UCSD-AML1 (cell line): Measurements from ENCODE around the gene GPAM.

Experiments
- DNase-seq: peaks from one replicate; lab custom pipeline; 2025; ENCODE audit not compliant: unreplicated experiment; lab: John Stamatoyannopoulos, UW

GPAM gene

DNA sequence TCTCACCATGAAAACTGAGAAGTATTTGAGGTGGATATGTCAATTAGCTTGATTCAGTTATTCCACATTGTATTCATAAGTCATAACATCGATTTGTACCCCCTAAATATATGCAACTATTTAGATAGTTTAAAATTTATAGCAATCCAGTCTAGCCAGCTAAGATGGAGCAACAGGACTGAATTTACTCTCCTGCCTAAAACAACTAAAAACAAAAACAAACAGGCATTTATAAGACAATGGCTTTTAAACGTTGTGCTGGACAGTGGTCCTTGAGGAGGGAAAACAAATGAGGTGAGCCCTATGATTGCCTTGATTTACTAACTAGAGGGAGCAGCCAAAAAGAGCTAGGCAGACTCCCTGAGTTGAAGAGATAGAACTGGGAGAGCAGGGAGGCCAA, 814 bp upstream of the GPAM start:
- no peak for DNase-seq

- no peak for DNase-seq
Measured at GRCh38 chr10:112184052-112184371, 447 bp upstream of the GPAM start.

DNA sequence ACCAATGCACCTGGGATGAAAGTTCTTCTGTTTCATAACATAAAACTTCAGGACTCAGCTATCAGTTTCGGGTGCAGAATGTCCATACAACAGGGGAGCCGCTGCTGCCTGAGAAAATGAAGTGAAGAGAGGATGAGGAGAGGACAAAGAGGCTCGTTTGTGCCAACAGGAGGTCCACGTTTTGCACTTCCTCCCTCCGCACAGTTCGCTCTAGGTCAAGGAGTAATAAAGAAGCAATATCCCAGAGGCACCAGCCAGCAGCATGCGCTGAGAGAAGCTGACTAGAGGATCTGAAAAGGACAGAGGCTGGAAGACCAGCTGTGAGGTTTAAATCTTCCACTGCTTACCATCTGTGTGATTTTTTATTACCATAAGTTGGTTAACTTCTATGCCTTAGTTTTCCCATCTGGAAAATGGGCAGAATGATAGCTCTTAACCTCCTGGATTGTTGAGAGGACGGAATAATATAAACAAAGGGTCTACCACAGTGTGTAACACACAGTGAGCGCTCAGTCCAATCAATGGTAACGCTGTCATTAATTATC, 709 bp downstream of the GPAM start:
- DNase-seq: no peak

GRCh38 chr10:112177247-112177646, 6.3 kb downstream of the GPAM start:
- no peak for DNase-seq

GRCh38 chr10:112176543-112176942, 7.0 kb downstream of the GPAM start:
- no peak for DNase-seq

- DNase-seq: no peak
Measured at GRCh38 chr10:112175409-112175808, 8.2 kb downstream of the GPAM start.

GRCh38 chr10:112173206-112173605, 10.4 kb downstream of the GPAM start:
- DNase-seq: no peak

DNA sequence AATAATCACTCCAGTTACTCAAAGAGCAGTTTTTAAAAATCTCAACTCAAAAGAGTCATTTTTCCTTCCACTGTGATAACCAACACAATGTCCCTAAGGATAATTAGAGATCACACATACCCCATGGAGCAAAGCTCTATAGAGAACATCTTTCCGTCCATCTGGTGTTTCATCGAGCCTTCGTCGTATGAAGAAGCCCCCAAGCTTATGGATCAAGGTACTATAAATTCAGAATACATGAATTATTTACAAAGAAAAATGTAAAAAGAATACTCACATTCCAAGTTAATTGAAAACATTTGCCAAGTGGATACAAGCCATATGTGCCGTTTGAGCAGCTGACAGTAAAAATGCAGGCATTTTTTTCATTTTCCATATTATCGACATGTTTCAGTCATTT, 14.8 kb downstream of the GPAM start:
- DNase-seq: no peak

- no peak for DNase-seq
Measured at GRCh38 chr10:112166800-112167199, 16.8 kb downstream of the GPAM start.

DNA sequence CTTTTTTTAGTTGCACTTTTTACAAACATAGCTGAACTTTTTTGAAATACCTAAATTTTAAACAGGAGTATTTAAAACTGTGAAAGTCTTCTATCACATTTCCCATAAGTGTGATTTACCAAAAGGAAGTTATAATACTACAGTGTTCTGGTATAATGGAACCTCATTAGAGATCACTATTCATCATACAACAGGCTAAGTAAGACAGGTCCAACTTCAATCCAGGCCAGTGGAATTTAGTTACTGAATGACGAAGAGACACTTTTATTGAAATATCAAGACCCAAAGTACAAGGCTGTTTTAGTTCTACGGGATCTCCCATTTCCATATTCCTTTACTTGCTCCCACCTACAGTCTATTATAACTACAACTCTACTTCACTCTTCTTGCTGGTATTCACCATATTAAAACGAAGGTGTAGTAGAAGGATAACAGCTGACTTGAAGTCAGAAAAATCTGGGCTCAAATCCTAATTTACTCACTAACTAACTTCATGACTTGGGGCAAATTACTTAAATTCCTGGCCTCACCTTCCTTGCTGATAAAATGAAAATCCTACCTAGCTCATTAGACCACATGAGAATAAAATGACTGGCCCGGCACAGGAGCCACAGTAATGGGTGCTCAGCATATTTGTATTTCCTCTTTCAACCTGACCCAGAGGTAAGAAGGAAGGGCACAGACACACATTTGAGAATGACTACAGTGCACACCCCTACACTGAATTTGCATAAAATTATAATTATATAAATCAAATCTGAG, 21.6 kb downstream of the GPAM start:
- DNase-seq: no peak

DNA sequence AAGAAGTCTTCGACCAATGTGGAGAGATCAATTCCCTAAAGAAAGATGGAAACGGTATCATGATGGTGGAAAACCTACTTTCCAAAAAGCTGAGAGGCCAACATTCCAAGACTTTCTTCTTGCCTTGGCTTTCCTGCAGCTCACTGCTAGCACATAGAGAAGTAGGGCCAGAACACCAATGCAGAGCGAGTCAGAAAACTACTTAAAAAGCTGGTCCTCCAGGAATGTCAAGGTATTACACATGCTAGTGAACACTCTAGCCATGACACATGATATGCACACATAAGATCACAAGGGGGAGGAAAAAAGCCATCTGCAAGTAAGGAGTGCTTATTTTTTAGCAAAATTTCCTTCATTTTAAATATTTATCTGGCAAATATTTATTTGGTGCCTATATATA, 22.7 kb downstream of the GPAM start:
- no peak for DNase-seq

- no peak for DNase-seq
Measured at GRCh38 chr10:112159469-112159868, 24.1 kb downstream of the GPAM start.

GRCh38 chr10:112151524-112152039, 32.0 kb downstream of the GPAM start:
- no peak for DNase-seq

DNA sequence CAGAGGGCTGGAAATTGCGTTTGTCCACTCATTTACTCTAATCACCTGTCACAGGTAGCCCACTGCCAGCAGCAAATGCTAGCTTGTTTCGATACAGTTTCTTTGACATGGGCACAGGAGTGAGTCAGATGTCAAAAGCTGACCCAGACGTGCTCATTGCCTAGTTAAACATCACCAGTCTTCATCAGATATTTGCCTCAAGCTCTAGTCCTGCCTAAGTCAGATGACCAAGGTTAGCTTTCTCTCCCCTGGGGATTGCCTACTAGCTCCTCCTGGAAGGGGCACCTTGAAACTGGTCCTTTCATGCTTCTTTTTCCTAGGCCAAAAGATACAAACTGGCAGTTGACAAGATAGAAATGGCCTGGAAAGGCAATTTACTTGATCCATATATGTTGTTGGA, 35.2 kb downstream of the GPAM start:
- no peak for DNase-seq

DNA sequence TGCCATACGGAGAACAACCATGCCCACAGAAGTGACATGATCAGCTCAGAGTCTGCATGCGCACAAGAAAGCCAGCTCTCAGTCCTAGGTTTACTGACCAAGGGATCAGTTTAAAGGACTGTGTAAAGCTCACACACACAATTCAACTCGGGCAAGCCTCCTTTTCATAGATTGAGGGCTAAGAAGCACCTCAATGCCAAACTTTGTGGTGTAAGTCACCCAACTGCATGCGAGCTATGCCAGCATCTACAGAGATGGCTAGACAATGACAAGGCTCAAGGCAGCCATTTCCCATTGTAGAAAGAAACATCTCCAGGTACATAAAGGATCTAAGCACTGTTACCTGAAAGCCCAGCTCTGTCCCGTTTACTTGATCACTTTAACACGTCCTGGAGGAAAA, 36.8 kb downstream of the GPAM start:
- no peak for DNase-seq

DNA sequence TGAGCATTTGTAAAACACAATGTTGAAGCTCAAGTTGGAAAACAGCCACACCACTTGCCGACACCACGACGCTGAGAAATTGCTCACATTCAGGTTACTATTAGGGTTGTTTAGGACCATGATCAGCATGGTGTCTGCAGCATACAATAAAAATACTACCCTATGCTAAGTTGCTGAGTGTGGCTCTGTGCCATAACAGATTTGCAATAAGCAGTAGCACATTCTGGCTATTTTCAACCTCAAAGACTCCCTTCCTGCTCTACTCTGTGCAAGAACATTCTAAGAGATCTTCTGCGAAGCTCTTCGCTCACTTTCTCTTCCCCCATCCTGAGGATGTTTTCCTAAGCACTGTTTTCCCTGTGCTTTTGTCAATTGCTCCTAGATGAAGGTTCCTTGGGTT, 38.3 kb downstream of the GPAM start:
- no peak for DNase-seq

DNA sequence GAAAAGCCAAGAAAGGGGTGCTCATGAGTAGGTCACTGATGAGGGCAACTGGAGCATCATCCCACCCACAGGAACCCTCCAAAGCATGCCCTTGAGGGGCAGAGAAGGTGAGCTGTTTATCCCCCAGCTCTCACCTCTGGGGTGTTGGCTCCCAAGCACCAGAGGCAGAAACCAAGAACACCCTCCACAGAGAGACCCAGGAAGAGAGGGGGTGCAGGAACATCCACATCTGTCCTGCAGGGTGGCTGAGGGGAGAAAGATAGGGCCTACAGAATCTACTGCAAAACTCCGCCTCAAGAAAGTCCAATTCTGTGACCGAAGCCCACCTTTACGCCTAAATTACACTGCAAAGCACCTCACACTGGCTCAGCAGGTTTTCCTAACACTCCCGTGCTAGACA, 40.1 kb downstream of the GPAM start:
- no peak for DNase-seq

GRCh38 chr10:112141292-112141691, 42.3 kb downstream of the GPAM start:
- no peak for DNase-seq

- DNase-seq: peak; percentile 71
Measured at GRCh38 chr10:112140110-112140970, 43.2 kb downstream of the GPAM start.

GRCh38 chr10:112139176-112139575, 44.4 kb downstream of the GPAM start:
- DNase-seq: no peak

GRCh38 chr10:112137154-112137987, 46.2 kb downstream of the GPAM start:
- DNase-seq: peak; percentile 68
